Measurements from ENCODE around the gene UNC5A. TPM values are rescaled to one million over a fixed set of nuclear protein-coding genes. Genes with fewer than 3 reads are reported as not detected.

UNC5A gene
- total and polyA plus RNA-seq, 12 donors, result 0.01 to 0.35 (median 0.08) TPM; not detected in 7

- Histone ChIP-seq H3K27me3 (peaks cover 0 to 12% (median 0%) of the 10 kb centered on the region in 7 donors), H3K4me3 (no peak overlapping the region), H3K36me3 (peaks cover 0 to 68% (median 0%) of the 10 kb centered on the region in 9 donors), H3K4me1 (peaks cover 0 to 22% (median 0%) of the 10 kb centered on the region in 9 donors), H3K27ac (no peak overlapping the region), H3K9me3 (no peaks in the 10 kb centered on the region)
- 76 to 82% methylated on average over 9 of the region's 9 CpGs for WGBS, 2 donors
- ATAC-seq (no peak), DNase-seq (no peak)
- intact Hi-C loops (cut with DNase I), result no loop called here
- TF ChIP-seq CTCF (IDR thresholded peaks at IDR 0.05), result no peak
Measured at GRCh38 chr5:176890455-176891330, 80.3 kb downstream of the UNC5A start.

DNA sequence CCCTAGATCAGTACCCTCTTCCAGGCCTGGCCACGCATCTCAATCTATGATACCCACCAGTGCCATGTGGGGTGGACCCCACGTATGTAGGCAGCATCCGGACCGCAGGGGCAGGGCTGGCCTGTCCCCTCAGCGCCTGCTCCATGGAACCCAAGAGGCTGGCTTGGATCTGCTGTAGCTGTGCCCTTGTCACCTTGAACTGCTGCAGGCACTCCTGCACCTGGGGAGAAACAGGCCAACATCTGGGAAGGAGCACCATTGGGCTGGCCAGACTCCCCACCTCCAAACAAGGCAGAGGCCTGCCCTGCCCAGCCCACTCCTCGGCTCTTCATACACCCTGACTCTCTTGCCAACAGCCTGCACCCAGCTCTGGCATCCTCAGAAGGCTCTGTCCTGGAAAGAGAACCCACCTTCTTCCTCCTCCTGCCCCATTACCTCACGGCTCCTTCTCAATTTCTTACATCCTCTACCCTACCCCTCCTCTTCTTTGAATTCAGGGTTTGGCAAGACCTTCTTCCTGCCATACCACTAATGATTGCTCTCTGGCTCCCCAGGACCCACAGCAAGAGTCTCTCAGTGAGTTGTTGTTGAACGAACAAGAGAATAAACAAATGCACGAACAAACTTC lies 81.1 kb downstream of the UNC5A start:
- DNase-seq (no peak), ATAC-seq (no peak)
- WGBS, 2 donors, result 84% methylated on average over 9 of the region's 9 CpGs
- intact Hi-C loops (cut with DNase I), result no loop called here
- no peak for TF ChIP-seq CTCF (IDR thresholded peaks at IDR 0.05)
- H3K27me3 ChIP-seq, result peaks cover 0 to 12% (median 0%) of the 10 kb centered on the region in 7 donors
- peaks cover 0 to 63% (median 0%) of the 10 kb centered on the region in 9 donors for H3K36me3 ChIP-seq
- H3K4me3 ChIP-seq, result no peak overlapping the region
- H3K9me3 ChIP-seq, result no peaks in the 10 kb centered on the region
- peaks cover 0 to 29% (median 0%) of the 10 kb centered on the region in 9 donors for H3K4me1 ChIP-seq
- H3K27ac ChIP-seq, result no peak overlapping the region

- 52 to 53% methylated on average over 3 of the region's 3 CpGs for WGBS, 2 donors
- Histone ChIP-seq H3K27ac (no peak overlapping the region), H3K9me3 (no peaks in the 10 kb centered on the region), H3K27me3 (peaks cover 0 to 12% (median 0%) of the 10 kb centered on the region in 7 donors), H3K4me1 (peaks cover 0 to 36% (median 0%) of the 10 kb centered on the region in 9 donors), H3K36me3 (peaks cover 0 to 51% (median 0%) of the 10 kb centered on the region in 9 donors), H3K4me3 (no peak overlapping the region)
- no peak for TF ChIP-seq CTCF (IDR thresholded peaks at IDR 0.05)
- DNase-seq (no peak), ATAC-seq (no peak)
- intact Hi-C loops (cut with DNase I), result no loop called here
Measured at GRCh38 chr5:176892663-176893062, 82.3 kb downstream of the UNC5A start.

DNA sequence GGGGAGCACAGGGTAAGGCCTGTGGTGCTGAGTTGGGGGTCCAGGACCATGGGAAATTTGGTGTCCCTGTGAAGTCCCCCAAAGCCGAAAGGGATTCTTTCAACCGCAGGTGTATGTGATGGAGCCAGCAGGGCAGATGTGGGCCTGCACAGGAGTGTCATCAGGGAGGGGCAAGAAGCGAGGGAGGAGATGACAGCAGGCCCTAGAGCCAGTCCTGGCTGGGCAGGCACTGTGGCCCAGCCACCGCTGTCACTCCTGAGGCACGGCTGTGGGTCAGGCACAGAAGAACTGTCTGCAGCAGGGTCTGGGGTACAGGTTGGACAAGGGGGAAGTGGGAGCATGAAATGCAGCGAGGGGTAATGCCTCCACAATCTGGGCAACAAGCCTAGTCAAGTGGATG lies 83.9 kb downstream of the UNC5A start:
- intact Hi-C loops (cut with DNase I), result no loop called here
- H3K4me3 ChIP-seq, result no peak overlapping the region
- DNase-seq (no peak), ATAC-seq (no peak)
- peaks cover 0 to 12% (median 0%) of the 10 kb centered on the region in 7 donors for H3K27me3 ChIP-seq
- H3K27ac ChIP-seq, result peak overlapping the region in 1 of 10 donors; percentile 7
- peaks cover 0 to 37% (median 0%) of the 10 kb centered on the region in 9 donors for H3K4me1 ChIP-seq
- H3K36me3 ChIP-seq, result peaks cover 0 to 34% (median 0%) of the 10 kb centered on the region in 9 donors
- WGBS, 2 donors, result 89 to 90% methylated on average over 6 of the region's 6 CpGs
- no peaks in the 10 kb centered on the region for H3K9me3 ChIP-seq
- TF ChIP-seq CTCF (IDR thresholded peaks at IDR 0.05), result no peak
